ENCODE data around the gene SUN2.

Gene SUN2

DNA sequence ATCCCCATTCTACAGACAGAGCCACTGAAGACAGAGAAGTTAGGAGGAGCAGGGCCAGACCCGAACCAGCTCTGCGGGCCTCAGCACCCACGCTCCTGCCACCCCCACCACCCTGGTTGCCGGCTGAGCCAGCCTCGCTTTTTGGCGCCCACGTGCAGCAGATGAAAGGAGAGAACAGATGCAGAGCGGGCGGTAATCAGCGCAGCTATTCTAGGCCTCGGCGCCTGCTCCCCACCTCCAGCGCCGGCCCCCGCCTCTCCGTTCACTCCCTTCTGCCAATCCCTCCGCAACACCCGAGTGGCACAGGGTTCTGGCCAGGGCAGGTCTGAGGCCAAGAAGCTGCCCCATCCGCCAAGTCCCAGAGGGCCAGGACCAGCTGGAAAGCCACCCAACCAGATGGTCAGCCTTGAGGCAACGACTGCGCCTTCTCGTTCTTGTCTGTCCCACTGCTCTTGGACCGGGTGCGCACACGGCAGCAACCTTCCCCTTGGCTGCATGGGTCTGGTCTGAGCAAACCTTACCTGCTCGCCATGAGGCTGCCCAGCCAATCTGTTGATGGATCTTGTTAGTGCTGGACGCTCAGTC, 21.4 kb upstream of the SUN2 start:
- no peak for DNase-seq

DNA sequence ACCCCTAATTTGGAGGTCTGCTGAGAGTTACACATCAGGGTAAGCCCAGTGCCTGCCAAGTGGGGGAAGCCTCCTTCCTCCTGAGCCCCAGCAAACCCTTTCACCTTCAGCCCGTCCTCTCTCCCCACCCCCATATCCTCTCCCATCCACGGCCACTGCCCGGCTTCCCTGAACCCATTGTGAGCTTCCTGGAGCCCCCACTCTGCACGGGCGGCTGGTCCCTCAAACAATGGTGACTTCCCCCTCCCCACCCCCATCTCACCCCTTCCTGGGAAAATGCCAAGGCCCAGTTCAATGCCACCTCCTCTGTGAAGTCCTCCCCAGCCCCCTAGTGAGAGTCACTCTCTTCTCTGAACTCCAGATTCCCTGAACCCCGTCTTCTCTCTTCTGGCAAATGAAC, 20.3 kb upstream of the SUN2 start:
- DNase-seq: no peak

DNA sequence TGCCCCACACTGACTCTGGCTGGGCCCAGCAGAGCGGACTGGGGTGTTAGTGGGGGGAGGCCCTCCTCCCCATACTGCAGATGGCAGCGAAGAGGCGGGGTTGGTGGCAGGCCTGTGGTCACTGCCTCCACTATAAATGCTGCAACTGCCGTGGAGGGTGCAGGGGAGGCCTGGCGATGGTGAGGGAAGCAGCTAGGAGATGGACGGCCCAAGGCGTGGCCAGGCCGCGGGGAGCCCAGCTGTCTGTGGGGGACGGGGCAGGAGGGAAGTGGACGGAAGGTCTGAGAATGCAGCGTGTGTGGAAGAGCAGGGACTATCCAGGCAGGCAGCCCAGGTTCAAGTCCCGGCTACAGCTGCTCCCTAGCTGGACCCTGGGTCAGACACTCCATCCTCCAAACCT, 19.9 kb upstream of the SUN2 start:
- no peak for DNase-seq

DNA sequence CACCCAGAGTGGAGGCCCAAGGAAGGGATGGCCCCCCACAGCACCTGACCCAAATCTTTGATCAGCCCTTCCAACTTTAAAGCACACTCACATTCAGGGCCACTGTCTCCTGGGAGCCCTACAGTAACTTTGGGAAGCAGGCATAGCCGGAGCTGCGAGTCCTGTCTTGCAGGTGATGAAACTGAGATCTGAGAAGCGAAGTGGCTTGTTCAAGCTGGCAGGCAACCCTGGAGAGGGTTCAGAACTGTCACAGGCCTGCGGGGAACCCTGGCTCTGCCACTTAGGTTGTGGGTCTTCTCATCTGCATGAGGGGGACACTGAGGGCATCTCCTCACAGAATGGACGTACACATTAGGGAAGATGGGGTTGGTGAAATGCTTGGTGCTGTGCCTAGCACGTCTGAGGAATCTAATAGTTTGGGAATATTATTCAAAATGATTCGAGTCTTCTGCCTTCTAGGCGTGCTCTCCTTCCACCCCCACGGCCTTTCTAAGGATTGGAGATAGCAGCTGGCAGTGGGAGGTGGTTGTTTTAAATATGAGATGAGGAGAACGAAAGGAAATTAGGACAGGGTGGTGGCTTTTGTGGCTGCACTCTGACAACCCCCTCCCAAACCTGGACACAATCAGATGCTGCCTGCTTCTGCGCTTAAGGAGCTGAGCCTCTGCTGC, 18.8 kb upstream of the SUN2 start:
- no peak for DNase-seq

DNA sequence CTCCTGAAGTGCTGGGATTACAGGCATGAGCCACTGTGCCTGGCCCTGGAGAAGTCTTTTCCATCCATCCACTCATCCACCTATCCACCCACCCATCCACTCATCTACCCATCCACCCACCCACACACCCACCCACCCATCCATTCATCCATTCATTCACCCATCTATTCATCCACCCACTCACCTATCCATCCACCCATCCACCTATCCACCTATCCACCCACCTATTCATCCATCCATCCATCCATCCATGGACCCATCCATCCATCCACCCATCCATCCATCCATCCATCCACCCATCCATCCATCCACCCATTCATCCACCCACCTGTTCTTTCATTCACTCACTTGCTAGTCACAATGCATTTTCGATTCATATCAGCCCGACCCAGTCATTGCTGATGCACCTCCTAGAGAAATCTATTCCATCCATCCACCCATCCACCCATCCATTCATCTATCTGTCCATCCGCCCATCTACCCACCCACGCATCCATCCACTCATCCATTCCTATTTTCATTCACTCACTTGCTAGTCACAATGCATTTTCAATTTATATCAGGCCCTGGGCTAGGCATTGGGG, 17.7 kb upstream of the SUN2 start:
- no peak for DNase-seq

DNA sequence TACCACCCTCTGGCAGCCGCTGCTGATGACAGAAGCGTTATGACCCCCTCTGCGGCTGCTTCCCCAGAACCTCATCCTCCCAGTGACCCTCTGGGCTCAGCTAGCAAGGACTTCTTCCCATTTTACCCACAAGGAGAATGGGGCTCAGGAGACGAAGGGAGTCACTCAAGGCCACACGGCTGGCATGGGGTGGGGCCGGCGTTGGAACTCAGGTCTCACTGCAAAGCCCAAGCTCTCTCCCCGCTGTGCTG, 16.8 kb upstream of the SUN2 start:
- no peak for DNase-seq

DNA sequence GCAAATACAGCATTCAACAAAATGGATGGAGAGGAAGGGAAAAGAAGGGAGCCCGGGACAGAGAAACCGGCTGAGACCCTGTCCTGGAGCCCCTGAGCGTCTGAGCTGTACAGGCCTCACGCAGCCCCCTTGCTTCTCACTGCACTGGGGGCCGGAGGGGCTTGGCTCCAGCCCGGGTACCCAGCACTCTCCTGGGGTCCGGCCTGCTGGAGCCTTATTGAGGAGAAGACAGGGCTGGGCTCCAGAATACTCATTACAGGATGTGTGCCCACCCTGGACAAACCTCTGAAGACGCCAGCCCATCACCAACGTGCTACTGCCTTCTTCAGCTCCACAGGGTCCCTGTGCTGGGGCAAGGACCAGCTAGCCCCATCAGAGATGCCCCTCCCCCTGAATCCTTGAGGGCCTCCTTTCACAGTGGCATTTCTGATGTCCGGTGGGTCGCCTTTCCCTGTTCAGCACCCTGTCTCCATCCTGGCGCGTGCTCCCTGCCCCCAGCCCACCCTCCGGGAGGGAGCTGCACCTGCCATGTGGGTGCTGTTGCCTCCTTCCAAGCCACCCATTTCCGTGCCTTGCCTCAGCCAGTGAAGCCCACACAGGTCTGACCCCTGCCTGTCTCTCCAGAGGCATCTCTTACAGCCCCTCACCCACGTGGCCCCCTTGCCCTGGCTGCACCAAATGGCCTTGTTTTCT, 14.6 kb upstream of the SUN2 start:
- DNase-seq: no peak

DNA sequence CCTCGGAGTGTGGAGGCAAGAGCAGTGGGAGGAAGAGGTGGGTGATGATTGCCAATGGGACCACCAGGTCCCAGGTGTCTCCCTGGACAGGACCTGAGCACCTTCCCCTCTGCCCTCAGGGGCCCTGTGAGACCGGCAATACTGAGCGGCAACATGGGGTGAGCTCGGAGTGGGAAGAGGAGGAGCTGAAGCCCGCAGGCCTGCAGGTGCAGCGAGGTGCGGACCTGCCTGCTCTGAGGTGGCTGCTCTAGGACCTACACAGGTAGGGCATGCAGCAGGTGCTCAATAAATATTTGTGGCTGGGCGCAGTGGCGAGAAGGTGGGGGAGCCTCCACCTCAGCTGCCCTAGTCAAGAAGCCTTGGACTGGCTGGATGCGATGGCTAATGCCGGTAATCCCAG, 12.2 kb upstream of the SUN2 start:
- DNase-seq: no peak

DNA sequence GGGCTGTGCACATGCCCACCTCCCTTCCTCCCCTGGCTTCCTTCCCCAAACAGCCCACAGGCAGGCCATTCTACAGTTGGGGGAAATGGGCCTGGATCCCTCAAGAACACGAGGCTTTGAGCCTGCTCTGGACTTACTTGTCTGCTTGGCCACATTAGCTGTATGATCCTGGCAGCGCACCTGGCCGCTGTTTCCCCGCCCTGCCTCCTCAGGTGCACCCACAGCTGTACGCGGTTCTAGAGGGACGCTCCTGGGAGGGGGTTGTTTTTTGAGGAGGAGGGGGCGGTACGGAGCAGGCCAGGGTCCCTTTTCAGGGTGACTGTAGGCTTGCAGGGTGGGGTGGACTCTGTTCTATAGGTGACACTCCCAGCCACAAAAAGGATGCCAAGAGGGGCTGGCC, 11.5 kb upstream of the SUN2 start:
- DNase-seq: no peak

DNA sequence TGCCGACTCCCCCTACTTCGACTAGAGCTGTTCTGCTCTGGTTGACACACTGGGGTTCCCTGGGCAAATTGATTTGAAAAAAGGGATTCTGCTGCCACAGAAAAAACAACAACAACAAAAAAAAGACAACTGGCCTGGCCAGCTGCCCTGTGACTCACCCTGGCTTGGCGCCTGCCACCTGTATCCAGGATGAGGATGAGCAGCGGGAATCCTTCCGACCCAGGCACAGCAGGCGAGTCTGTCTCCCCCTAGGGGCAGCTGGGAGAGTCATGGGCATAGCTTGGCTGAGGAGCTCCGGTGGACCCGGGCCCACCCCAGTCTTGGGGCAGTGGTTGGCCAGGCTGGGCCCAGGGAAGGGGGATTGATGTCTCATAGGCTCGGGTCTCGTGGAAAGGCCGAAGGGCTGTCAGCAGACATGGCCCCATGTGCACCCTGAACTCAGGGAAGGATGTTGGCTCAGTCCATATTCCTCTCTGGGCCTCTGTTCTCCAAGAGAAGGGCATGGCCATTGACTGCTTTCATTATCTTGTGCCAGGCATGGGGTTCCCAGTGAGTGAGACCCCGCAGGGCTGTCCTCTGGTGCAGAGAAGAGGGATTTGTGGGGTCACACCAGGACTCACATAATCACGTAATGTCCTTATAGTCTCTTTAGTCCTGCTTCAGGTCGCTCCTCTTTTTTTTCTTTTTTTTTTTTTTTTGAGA, 10.4 kb upstream of the SUN2 start:
- peak; percentile 43 to 58 for DNase-seq

DNA sequence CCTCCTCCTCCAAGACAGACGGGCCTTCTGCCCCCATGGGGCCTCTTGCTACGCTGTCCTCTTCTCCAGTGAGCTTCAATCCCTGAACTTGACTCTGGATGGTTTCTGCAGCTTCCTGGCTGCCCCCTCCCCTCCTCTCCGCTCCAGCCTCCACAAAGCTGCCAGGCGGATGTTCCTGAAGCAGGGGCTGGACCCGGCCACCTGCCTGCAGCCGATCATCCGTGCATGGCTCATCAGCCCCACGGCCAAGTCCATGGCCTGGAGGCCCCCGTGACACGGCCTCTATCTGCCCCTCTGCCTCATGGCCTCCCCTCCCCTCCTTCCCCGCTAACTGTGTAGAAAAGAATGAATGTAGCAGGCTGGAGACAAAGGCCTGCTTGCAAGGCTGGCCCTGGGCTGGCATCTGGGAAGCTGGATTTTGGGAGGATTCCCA, 6.8 kb upstream of the SUN2 start:
- DNase-seq: no peak

DNA sequence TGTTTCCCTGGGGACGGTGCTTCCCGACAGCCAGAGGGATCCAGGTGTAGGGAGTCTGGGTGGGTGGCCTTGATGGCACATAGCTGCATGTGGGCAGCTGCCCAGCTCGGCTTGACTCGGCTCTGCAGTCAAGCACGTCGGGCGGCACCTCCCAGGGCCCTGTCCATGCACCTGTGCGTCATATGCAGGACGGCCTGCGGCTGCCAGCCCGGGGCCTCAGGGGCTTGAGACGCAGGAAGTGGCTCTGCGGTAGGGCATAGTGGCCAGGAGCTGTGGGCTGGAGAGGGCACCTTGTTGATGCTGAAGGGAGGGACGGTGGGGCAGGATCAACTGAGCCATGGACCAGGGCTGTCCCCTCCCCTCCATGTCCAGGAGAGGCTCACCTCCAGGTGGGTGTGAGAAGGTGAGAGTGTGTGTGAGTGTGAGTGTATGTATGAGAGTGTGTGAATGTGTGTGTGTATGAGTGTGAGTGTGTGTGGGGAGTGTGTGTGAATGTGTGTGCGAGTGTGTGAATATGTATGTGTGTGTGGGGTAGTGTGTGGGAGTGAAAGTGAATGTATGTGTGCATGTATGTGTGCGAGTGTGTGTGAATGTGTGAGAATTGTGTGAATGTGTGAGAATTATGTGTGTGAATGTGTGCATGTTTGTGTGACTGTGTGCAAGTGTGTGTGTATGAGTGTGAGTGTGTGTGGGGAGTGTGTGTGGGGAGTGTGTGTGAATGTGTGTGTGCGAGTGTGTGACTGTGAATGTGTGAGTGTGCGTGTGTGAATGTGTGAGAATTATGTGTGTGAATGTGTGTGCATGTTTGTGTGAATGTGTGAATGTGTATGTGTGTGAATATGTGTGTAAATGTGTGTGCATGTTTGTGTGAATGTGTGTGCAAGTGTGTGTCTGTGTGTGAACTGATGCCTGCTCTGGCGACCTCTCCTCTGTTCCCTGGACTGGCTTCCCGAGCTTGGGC, 5.7 kb upstream of the SUN2 start:
- DNase-seq: no peak

DNA sequence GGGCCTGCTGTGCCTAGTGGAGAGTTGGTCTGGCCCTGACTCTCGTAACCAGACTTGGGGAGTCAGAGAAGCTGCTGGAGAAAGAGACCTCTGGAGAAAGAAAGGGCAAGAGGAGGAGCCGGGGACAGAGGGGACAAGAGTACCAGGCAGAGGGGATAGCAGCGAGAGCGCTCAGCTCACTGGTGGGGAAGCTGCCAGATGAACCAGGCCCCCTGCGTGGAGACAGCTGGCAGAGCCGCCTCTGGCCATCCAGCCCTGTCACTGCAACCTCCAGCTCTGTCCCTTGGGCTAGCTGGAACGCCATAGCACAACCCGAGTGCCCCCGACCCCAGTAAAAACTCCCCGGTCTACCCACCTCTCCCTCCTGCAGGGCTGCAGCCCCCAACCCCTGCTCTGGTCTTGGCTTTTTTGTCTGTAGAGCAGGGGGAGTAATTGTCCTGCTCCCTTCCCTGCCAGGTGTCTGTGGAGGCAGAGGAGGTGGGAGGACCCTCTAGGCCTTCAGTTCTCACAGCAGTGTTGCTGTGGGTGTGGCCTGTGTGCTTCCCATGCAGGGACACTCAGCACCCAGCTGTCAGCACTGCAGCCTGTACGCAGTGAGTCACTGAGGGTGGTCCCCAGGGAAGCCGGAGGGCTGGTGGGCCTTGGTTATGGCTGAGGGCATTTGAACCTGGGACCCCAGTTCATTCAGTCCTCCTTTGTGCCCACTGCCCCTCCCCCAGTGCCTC, 4.8 kb upstream of the SUN2 start:
- no peak for DNase-seq

DNA sequence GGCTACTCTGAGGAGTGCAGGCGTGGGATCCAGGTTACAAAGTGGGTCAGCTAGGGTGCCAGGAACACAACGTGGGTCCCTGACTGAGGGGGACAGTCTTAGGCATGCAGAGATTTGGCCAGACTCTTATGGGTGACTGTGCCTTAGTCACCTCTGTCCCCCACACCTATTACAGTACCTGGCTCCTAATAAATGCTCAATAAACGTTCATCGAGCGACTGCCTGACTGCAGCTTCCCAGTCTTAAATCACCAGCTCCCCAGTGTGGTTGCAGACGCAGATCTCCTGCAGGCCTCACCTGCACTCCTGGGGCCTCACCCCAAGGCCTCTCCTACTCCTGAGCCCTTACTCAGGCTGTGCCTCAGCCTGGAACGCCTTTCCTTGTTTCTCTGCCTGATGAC, 3.2 kb upstream of the SUN2 start:
- no peak for DNase-seq

DNA sequence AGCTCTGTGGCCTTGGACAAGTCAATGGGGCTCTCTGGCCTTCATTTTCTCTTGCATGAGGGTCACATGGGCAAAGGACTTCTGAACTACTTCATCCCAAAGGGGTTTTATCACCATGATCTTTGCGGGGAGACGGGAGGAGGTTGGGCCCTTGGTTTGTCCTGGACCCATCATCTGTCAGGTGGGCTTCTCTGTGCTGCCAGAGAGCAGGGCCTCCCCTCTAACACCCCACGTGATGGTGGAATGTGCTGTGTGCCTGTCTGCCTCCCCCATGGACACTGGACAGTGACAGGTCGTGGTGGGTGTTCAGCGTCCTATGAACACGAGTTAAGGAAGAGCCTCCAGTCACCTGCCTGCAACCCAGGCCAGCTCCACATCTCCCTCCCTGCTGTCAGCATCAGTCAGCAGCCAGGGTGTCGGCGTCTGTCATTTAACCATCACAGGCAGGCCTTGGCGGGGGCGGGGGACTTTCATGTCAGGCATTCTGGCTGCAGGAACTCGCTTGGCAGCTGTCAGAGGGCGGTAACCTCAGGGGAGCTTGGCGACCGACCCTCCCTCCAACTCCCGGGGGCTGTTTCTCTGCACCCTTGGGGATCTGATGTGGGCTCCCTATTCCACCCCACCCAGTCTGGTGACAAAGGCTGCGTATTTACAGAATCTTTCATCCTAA, 2.6 kb upstream of the SUN2 start:
- peak; percentile 58 to 65 for DNase-seq

DNA sequence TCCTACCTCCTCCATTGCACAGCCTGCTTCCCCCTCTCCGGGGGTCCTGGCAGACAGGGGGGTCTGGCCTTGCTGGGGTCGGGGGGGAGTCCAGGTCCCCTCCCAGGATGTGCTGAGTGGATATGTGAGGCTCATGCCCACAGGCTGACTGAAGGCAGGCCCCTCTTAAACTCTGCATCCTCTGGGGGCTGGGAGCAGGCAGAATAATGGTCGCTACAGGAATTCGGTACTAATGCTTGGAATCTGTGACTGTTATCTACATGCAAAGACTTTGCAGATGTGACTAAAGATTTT, 1.6 kb upstream of the SUN2 start:
- no peak for DNase-seq

DNA sequence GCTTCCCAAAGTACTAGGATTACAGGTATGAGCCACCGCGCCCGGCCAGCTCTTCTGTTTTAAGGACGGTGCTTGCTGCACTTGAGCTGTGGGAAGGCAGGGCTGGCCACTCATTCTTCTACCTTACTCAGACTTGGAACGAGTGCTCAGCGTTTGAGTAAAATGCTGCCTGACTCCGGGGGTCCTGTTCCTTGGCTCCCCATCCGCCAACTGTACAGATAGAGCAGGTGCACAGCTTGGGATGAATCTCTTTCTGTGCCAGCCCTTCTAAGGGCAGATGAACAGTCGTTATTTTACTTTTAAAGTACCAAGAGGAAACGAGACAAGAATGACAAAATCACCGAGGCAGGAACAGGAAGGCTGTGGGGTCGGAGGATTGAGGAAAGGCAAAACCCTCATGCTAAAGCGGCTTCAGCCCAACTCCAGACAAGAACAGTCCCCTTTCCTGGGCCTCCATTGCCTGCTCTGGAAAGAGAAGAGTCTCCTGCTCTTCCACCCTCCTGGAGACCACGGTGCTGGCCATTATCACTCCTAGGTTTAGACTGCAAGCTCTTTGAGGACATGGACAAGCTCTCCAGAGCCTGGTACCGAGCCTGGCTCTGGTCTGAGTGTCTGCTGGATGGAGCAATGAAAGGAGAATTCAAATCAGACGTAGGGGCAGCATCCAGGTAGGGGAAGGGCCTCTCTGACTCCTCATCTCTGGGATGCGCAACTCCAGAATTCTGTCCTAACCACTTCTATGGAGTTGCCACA, 1.1 kb upstream of the SUN2 start:
- no peak for DNase-seq

DNA sequence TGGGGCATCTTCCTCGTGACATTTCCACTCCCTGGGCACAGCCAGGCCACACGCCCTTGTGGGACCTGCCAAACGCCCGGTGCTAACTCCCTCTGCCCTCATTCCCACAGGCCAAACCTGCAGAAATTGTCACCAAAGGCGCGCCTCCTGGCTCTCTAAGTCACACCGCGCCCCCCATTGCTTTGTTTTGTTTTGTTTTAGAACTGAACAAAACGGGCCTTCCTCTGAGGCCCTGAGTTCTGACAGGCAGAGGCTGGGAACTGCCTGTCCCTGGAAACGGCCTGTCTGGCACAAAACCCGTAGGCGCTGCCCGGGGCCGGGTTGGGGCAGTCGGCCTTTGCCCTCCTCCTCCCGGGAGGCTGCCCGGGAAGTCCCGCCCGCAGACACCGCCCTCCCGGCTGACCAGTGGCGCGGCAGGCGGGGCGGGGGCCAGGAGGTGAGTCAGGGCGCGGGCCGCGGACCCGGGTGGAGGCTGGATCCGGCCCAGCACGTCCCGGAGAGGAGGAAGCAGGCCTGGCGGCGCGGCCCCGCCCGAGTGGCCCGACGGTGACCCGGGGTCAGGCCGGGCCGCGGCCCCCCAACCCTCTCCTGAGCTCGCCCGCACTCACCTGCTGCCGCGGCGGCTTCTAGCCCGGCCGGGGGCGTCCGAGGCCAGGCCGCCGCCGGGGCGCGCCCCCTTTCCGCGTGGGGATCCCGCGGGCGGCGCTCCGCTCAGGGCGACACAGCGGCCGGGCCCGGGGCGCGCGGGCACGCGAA, 465 bp downstream of the SUN2 start:
- DNase-seq: peak; percentile 50 to 84

DNA sequence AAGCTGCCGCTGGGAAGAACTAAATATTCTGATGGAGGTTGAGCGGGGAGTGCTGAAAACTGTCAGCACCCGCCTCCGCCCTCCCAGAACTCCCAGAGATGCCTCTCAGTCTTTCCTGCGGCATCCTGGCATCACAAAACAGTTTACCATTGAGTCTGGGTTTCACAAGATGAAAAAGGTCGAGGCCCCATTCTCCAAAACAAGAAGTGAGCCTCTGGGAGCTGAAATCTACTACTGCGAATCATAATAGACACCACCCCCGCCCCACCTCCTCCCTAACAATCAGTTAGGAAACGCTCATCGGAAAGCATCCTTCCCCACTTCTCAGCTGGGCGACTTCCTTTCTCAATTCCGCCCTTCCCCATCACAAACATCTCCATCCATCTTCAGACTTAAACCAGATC, 1.0 kb downstream of the SUN2 start:
- peak in 1 of 2 donors; percentile 50 for DNase-seq
